IPS-11a (cell line): ENCODE measurements around the gene ZNF579.
A peak's percentile ranks its signal among the peaks of the same experiment; 100 is the strongest.

Experiments used
- H3K4me3 ChIP-seq: one replicate; pipeline ENCODE4 v1.5.1; 2013; ENCODE audit warnings: low read depth, low read length, control low read depth

The ZNF579 gene

DNA sequence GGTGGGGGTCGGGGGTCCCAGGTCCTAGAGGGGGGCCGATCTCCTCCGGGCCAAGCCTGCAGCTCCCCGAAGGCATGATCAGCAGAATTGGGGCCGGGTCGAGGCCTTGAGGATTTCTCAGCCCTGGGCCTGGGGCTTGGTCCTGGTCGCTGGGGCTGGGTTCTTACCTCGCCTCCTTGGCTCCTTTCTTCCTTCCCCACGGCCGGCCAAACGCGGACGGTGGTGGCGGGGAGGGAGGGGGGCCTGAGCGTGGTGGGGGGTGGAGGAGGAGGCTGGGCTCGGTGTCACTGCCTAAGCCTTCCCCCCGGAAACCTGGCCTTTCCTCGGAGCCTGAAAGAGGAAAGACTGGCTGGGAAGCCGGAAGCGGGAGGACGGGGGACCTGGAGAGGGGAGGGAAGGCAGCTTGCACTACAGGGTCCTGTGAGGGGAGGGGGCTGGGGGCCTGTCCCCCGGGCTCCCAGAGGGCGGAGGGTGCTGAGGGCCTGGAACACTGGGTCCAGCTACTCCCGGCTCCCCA, at the start of gene ZNF579:
TSS of gene ZNF579 (minus strand) at position 221 of the 517 bp plus-strand sequence. CDS start 1,209 bp downstream, outside the sequence.
- peak within 1 kb of the TSS; percentile 74 for H3K4me3 ChIP-seq

GRCh38 chr19:55626350-55626749, 45.7 kb upstream of the ZNF579 start:
- no peak overlapping the region for H3K4me3 ChIP-seq

DNA sequence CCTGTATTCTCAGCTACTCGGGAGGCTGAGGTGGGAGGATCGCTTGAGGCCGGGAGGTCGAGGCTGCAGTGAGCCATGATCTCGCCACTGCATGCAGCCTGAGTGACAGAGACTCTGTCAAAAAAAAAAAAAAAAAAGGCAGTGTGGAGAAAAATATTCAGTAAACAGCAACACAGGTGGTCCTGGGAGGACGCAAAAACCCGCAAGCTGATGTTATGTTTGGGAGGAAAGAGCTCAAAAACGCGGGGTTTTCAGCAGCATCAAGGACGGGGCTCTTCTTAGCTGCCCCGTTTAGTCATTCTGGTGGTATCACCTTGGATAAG, 44.3 kb upstream of the ZNF579 start:
- no peak overlapping the region for H3K4me3 ChIP-seq

GRCh38 chr19:55624109-55625003, 43.7 kb upstream of the ZNF579 start, which contains the start of gene ZNF784:
Gene ZNF784 (minus strand): TSS chr19:55624566. CDS start chr19:55624561, 5 bp downstream.
- peak within 1 kb of the TSS; percentile 30 for H3K4me3 ChIP-seq

- H3K4me3 ChIP-seq, result peak overlapping the region; percentile 21
Measured at GRCh38 chr19:55623561-55623960, 42.9 kb upstream of the ZNF579 start.

GRCh38 chr19:55623130-55623529, 42.5 kb upstream of the ZNF579 start:
- no peak overlapping the region for H3K4me3 ChIP-seq

DNA sequence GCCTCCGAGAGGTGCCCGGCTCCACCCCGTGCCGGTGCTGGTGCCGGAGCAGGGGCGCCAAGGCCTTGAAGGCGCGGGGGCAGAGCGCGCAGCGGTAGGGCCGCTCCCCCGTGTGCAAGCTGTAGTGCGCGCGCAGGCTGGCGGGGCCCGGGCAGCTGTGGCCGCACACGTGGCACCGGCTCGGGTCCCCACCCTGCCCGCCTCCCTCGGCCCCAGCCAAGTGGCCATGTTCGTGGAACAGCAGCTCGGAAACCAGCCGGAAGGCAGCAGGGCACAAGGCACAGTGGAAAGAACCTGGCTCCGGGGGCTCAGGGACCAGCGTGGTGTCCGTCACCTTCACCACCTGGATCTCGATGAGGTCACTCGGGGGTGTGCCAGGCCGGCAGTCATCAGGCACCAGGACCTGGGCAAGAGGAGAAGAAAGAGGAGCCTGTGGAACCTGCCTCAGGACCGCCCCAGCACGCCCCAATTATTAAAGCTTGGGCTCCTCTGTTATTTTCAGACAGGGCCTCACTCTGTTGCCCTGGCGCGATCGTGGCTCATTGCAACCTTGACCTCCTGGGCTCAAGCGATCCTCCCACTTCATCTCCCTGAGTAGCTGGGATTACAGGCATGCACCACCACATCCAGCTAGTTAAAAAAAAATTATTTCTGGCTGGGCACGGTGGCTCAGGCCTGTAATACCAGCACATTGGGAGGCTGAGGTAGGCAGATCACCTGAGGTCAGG, 41.8 kb upstream of the ZNF579 start:
- no peak overlapping the region for H3K4me3 ChIP-seq

- H3K4me3 ChIP-seq, result no peak overlapping the region
Measured at GRCh38 chr19:55621673-55622231, 41.1 kb upstream of the ZNF579 start.

GRCh38 chr19:55621205-55621672, 40.6 kb upstream of the ZNF579 start:
- no peak overlapping the region for H3K4me3 ChIP-seq

DNA sequence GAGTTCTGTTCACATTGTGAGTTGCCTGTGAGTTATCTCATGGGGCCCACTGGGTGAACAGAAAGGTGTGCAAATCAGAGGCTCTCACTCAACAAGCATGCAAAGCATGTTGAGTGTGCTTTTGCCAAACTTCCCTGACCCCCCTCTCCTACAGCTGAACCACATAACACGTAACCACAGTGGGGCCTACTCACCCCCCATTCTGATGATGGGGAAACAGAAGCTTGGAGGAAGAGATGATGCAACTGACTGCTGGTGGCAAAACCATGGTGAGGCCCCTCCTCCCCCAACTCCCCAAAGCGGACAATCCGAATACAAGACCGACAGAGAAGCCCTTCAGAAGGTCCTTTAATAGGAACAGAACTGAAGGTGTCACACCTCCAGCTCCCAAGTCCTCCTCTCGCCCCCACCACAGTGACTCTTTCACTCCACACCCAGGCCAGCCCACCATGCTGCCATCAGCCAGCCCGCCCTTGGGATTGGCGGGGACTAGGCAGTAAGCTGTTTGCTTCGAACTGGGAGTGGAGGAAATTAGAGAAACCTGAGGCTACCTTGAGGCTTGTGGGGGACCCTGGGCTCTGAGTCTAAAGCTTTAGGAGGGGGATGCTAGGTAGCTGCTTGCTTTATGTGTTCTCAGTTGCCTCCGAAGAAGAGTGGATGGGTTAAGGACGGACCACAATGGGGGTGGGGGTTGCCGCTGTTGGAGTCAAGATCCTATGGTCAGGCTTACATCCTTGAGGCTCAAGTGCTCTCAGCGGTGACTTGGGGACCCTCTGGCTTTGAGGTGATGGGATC, 40.0 kb upstream of the ZNF579 start:
- no peak overlapping the region for H3K4me3 ChIP-seq

DNA sequence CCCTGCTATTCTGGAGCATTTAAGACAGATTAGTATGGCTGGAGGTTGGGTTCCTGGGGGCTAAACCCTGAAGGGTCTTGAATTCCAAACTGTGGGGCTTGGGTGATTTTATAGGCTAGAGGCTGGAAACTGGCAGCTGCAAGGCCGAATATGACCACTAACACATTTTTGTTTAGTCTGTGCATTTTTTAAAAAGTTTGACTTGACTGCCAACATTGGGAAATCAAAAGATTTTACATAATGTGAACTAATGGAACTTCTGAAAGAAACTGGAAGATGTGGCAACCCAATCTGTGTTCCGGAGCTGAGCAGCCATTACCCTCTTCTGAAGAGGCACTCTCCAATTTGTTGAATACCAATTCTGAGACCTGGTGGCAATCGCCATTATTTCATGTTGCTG, 38.6 kb upstream of the ZNF579 start:
- no peak overlapping the region for H3K4me3 ChIP-seq

GRCh38 chr19:55618426-55618825, 37.8 kb upstream of the ZNF579 start:
- H3K4me3 ChIP-seq, result no peak overlapping the region

DNA sequence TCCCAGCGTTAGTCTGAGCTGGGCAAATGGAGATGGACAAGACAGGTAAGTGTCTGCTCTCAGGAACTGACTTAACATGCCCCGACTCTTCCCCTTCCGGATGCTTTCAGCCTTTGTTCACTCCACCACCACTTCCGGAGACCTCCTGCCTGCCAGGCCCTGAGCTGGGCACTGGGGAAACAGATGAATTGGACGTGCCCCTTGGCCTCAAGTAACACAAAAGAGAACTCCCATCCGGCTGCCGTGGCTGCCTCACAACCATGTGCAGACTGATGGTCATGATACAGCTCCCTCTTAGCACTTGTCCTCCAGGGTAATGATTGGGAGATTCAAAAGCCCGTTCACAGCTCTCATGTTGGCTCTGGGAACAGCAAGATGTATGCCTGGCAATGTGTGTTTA, 36.8 kb upstream of the ZNF579 start:
- H3K4me3 ChIP-seq, result no peak overlapping the region

GRCh38 chr19:55616395-55616875, 35.8 kb upstream of the ZNF579 start:
- no peak overlapping the region for H3K4me3 ChIP-seq

- no peak overlapping the region for H3K4me3 ChIP-seq
Measured at GRCh38 chr19:55615543-55616394, 35.1 kb upstream of the ZNF579 start.

DNA sequence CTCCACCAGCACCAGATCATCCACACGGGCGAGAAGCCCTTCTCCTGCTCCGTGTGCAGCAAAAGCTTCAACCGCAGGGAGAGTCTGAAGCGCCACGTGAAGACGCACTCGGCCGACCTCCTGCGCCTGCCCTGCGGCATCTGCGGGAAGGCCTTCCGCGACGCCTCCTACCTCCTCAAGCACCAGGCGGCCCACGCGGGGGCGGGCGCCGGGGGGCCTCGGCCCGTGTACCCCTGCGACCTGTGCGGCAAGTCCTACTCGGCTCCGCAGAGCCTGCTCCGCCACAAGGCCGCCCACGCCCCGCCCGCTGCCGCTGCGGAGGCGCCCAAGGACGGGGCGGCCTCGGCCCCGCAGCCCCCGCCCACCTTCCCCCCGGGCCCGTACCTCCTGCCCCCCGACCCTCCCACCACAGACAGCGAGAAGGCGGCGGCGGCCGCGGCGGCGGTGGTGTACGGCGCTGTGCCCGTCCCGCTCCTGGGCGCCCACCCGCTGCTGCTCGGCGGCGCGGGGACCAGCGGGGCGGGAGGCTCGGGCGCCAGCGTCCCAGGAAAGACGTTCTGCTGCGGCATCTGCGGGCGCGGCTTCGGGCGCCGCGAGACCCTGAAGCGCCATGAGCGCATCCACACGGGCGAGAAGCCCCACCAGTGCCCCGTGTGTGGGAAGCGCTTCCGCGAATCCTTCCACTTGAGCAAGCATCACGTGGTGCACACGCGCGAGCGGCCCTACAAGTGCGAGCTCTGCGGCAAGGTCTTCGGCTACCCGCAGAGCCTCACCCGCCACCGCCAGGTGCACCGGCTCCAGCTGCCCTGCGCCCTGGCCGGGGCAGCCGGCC, 34.3 kb upstream of the ZNF579 start:
- H3K4me3 ChIP-seq, result no peak overlapping the region

DNA sequence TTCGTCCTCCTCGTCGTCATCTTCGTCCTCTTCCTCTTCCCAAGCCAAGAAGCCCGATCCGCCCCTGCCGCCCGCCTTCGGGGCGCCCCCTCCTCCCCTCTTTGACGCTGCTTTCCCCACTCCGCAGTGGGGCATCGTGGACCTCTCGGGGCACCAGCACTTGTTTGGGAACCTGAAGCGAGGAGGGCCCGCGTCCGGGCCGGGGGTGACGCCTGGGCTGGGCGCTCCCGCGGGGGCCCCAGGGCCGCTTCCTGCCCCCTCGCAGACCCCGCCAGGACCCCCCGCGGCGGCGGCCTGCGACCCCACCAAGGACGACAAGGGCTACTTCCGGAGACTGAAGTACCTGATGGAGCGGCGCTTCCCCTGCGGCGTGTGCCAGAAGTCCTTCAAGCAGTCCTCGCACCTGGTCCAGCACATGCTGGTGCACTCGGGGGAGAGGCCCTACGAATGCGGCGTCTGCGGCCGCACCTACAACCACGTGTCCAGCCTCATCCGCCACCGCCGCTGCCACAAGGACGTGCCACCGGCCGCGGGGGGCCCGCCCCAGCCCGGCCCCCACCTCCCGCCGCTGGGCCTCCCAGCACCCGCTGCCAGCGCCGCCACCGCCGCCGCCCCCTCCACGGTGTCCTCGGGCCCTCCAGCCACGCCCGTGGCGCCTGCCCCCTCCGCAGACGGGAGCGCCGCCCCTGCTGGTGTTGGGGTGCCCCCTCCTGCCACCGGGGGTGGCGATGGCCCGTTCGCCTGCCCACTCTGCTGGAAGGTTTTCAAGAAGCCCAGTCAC, 33.5 kb upstream of the ZNF579 start:
- no peak overlapping the region for H3K4me3 ChIP-seq

DNA sequence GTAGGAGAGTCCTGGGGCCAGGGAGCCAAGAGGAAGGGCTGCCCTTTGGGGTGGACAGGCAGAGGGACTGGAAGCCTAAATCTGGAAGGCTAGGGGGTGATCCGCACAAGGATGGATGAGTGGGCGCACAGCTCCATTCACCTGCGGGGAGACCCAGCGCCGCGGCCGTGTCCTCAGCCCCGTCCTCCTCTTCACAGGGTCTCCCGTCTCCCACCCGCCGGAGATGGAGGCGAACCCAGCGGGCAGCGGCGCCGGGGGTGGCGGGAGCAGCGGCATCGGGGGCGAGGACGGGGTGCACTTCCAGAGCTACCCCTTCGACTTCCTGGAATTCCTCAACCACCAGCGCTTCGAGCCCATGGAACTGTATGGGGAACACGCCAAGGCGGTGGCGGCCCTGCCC, 32.7 kb upstream of the ZNF579 start:
- no peak overlapping the region for H3K4me3 ChIP-seq
